Ishikawa (cell line): Measurements from ENCODE around the gene CEP78.

ENCODE experiments used
- CEBPB ChIP-seq: IDR thresholded peaks from 2 replicates; pipeline ENCODE4 v1.6.1; 2012
- CREB1 ChIP-seq: IDR thresholded peaks from 2 replicates; pipeline ENCODE4 v1.6.1; 2012; ENCODE audit warnings: low read depth
- EGR1 ChIP-seq: IDR thresholded peaks from 2 replicates; pipeline ENCODE4 v1.6.1; 2012
- EP300 ChIP-seq: IDR thresholded peaks from 2 replicates; pipeline ENCODE4 v1.6.1; 2012; ENCODE audit warnings: borderline replicate concordance
- FOXM1 ChIP-seq: IDR thresholded peaks from 2 replicates; pipeline ENCODE4 v1.6.1; 2012; ENCODE audit warnings: low read depth, borderline replicate concordance
- MAX ChIP-seq: IDR thresholded peaks from 2 replicates; pipeline ENCODE4 v1.6.1; 2012
- NFIC ChIP-seq: IDR thresholded peaks from 2 replicates; pipeline ENCODE4 v1.6.1; 2012
- RAD21 ChIP-seq: IDR thresholded peaks from 2 replicates; pipeline ENCODE4 v1.6.1; 2012; ENCODE audit warnings: low read depth
- REST ChIP-seq: IDR thresholded peaks from 2 replicates; pipeline ENCODE4 v1.6.1; 2012; ENCODE audit warnings: low read depth, mild to moderate bottlenecking
- TAF1 ChIP-seq: IDR thresholded peaks from 2 replicates; pipeline ENCODE4 v1.6.1; 2012; ENCODE audit warnings: low read depth, mild to moderate bottlenecking
- TCF12 ChIP-seq: IDR thresholded peaks from 2 replicates; pipeline ENCODE4 v1.6.1; 2012; ENCODE audit warnings: low read depth
- TEAD4 ChIP-seq: IDR thresholded peaks from 2 replicates; pipeline ENCODE4 v1.6.1; 2012
- USF1 ChIP-seq: IDR thresholded peaks from 2 replicates; pipeline ENCODE4 v1.6.1; 2012
- YY1 ChIP-seq: IDR thresholded peaks from 2 replicates; pipeline ENCODE4 v1.6.1; 2012; ENCODE audit warnings: low read depth
- ZBTB7A ChIP-seq: IDR thresholded peaks from 2 replicates; pipeline ENCODE4 v1.6.1; 2012; ENCODE audit warnings: low read depth

CEP78 gene

GRCh38 chr9:78295177-78295575 lies 59.3 kb downstream of the CEP78 start:
- TF ChIP-seq RAD21 (no peak), NFIC (no peak), CEBPB (no peak)

- TF ChIP-seq EGR1 (0 out of 2 replicates have a peak, but pooled peaks have one; percentile 14), REST (no peak)
Observed at GRCh38 chr9:78295731-78296130, 59.9 kb downstream of the CEP78 start.

GRCh38 chr9:78296201-78296892 lies 60.5 kb downstream of the CEP78 start:
- TF ChIP-seq MAX = 0 out of 2 replicates have a peak, but pooled peaks have one; percentile 20
- peak; percentile 38; the same call in 1 of the 2 replicates for TF ChIP-seq TCF12
- peak; percentile 47 for TF ChIP-seq TEAD4
- 0 out of 2 replicates have a peak, but pooled peaks have one; percentile 16 for TF ChIP-seq YY1
- TF ChIP-seq ZBTB7A = no peak
- 0 out of 2 replicates have a peak, but pooled peaks have one; percentile 0 for TF ChIP-seq CREB1
- no peak; the same call in 1 of the 2 replicates for TF ChIP-seq EP300

- TF ChIP-seq MAX (peak; percentile 68), ZBTB7A (peak; percentile 20; the same call in 1 of the 2 replicates), TAF1 (peak; percentile 81), NFIC (peak; percentile 4; the same call in 1 of the 2 replicates), EP300 (no peak), TEAD4 (no peak), FOXM1 (no peak; the same call in 1 of the 2 replicates), REST (no peak), USF1 (no peak), CEBPB (peak; percentile 84), CREB1 (0 out of 2 replicates have a peak, but pooled peaks have one; percentile 1), RAD21 (no peak), EGR1 (0 out of 2 replicates have a peak, but pooled peaks have one; percentile 23), YY1 (0 out of 2 replicates have a peak, but pooled peaks have one; percentile 49), TCF12 (peak; percentile 49)
Observed at GRCh38 chr9:78296893-78297671, 61.2 kb downstream of the CEP78 start, which contains the start of gene PSAT1. PSAT1 (plus strand) TSS chr9:78297125; CDS start chr9:78297211, 86 bp downstream.

- TF ChIP-seq TAF1 (no peak), TEAD4 (no peak), NFIC (no peak)
Observed at GRCh38 chr9:78297672-78297961, 61.7 kb downstream of the CEP78 start.

- no peak for TF ChIP-seq REST
- no peak for TF ChIP-seq TCF12
- no peak for TF ChIP-seq EP300
- no peak for TF ChIP-seq TAF1
- TF ChIP-seq CREB1 = no peak
- no peak for TF ChIP-seq FOXM1
- no peak for TF ChIP-seq EGR1
- no peak for TF ChIP-seq ZBTB7A
- no peak for TF ChIP-seq YY1
- no peak for TF ChIP-seq TEAD4
- no peak for TF ChIP-seq USF1
Observed at GRCh38 chr9:78298046-78298765, 62.3 kb downstream of the CEP78 start.
